ENCODE results near the gene CALCOCO1.

- TF ChIP-seq CTCF (IDR thresholded peaks at IDR 0.05) (no peak), POLR2A (IDR thresholded peaks at IDR 0.05) (no peak)
These were observed 50.0 kb downstream of the CALCOCO1 start for GRCh38 chr12:53677016-53677799.

All from uterus (tissue), 2 donors.